Loucy (cell line): Measurements from ENCODE around the gene CSRP1.

Experiments
- H2AFZ ChIP-seq: fragments of 200-600 bp; sonication (generic); 2 replicates; pipeline ENCODE4 v1.6.0; 2016; ENCODE audit warnings: antibody characterized with exemption, mild to moderate bottlenecking, low read length, moderate library complexity
- H3F3A ChIP-seq: fragments of 200-600 bp; 2 replicates; pipeline ENCODE4 v1.6.0; 2016; ENCODE audit warnings: antibody characterized with exemption, low read depth, mild to moderate bottlenecking
- H3K27me3 ChIP-seq: fragments of 200-600 bp; sonication (generic); 2 replicates; pipeline ENCODE4 v1.6.1; 2014; ENCODE audit warnings: low read length, mild to moderate bottlenecking; ENCODE audit not compliant: insufficient read depth, poor library complexity, severe bottlenecking
- H3K36me3 ChIP-seq: fragments of 200-600 bp; sonication (generic); 2 replicates; pipeline ENCODE4 v1.6.1; 2016; ENCODE audit warnings: low read length; ENCODE audit not compliant: insufficient read depth
- H3K4me1 ChIP-seq: fragments of 200-600 bp; sonication (generic); 2 replicates; pipeline ENCODE4 v1.5.1; 2014; ENCODE audit warnings: low read length, mild to moderate bottlenecking; ENCODE audit not compliant: insufficient read depth, poor library complexity, severe bottlenecking
- H3K4me2 ChIP-seq: fragments of 200-600 bp; sonication (generic); 2 replicates; pipeline ENCODE4 v1.6.0; 2014; ENCODE audit warnings: antibody characterized with exemption, low read length, low read depth, mild to moderate bottlenecking; ENCODE audit not compliant: poor library complexity, severe bottlenecking
- H3K4me3 ChIP-seq: fragments of 200-600 bp; sonication (generic); 2 replicates; pipeline ENCODE4 v1.5.1; 2014; ENCODE audit warnings: low read length, mild to moderate bottlenecking, mixed read lengths; ENCODE audit not compliant: poor library complexity, severe bottlenecking
- H3K79me2 ChIP-seq: fragments of 200-600 bp; sonication (generic); 2 replicates; pipeline ENCODE4 v1.6.1; 2014; ENCODE audit warnings: low read length; ENCODE audit not compliant: insufficient read depth
- H3K9ac ChIP-seq: fragments of 200-600 bp; sonication (generic); 2 replicates; pipeline ENCODE4 v1.6.0; 2014; ENCODE audit warnings: mild to moderate bottlenecking, low read depth, low read length, moderate library complexity; ENCODE audit not compliant: poor library complexity, severe bottlenecking
- H3K9me2 ChIP-seq: fragments of 200-600 bp; sonication (generic); replicated peaks from 2 replicates; pipeline ENCODE4 v1.6.1; 2016; ENCODE audit warnings: low read depth, low read length, mixed read lengths
- H3K9me3 ChIP-seq: fragments of 200-600 bp; sonication (generic); 2 replicates; pipeline ENCODE4 v1.6.1; 2014; ENCODE audit warnings: mild to moderate bottlenecking, antibody characterized with exemption, low read length, low read depth; ENCODE audit not compliant: insufficient read depth
- H4K20me1 ChIP-seq: fragments of 200-600 bp; sonication (generic); 2 replicates; pipeline ENCODE4 v1.6.0; 2014; ENCODE audit warnings: antibody characterized with exemption, low read length, mild to moderate bottlenecking; ENCODE audit not compliant: insufficient read depth, poor library complexity, severe bottlenecking
- CTCF ChIP-seq: fragments of 200-600 bp; sonication (generic); conservative IDR thresholded peaks from 2 replicates; pipeline ENCODE4 v1.5.1; 2014; ENCODE audit warnings: mild to moderate bottlenecking, antibody characterized with exemption, low read length
- EZH2phosphoT487 ChIP-seq: fragments of 200-600 bp; IDR thresholded peaks from 2 replicates; pipeline ENCODE4 v1.6.1; 2018; ENCODE audit warnings: antibody characterized with exemption, mild to moderate bottlenecking, moderate library complexity, borderline replicate concordance

The CSRP1 gene

GRCh38 chr1:201499191-201499590, 7.7 kb downstream of the CSRP1 start:
- no peak for TF ChIP-seq EZH2phosphoT487
- TF ChIP-seq CTCF: no peak
- Histone ChIP-seq H4K20me1 (no peaks in the 10 kb centered on the region), H3F3A (no peaks in the 10 kb centered on the region), H3K79me2 (peaks cover 50% of the 10 kb centered on the region), H2AFZ (no peak overlapping the region), H3K4me2 (no peak overlapping the region), H3K9me2 (no peaks in the 10 kb centered on the region), H3K4me3 (no peak overlapping the region), H3K36me3 (peaks cover 15% of the 10 kb centered on the region; the same call in 1 of the 2 replicates), H3K9ac (no peak overlapping the region), H3K9me3 (no peaks in the 10 kb centered on the region), H3K27me3 (no peaks in the 10 kb centered on the region), H3K4me1 (peaks cover 29% of the 10 kb centered on the region)

GRCh38 chr1:201498621-201499020, 8.3 kb downstream of the CSRP1 start:
- H4K20me1 ChIP-seq: no peaks in the 10 kb centered on the region
- TF ChIP-seq EZH2phosphoT487: no peak
- TF ChIP-seq CTCF: no peak
- no peak overlapping the region for H2AFZ ChIP-seq
- no peaks in the 10 kb centered on the region for H3K27me3 ChIP-seq
- H3K4me3 ChIP-seq: no peak overlapping the region
- H3K9me2 ChIP-seq: no peaks in the 10 kb centered on the region
- no peak overlapping the region for H3K9ac ChIP-seq
- no peaks in the 10 kb centered on the region for H3F3A ChIP-seq
- no peak overlapping the region for H3K4me2 ChIP-seq
- H3K9me3 ChIP-seq: no peaks in the 10 kb centered on the region
- peaks cover 24% of the 10 kb centered on the region for H3K4me1 ChIP-seq
- peaks cover 20% of the 10 kb centered on the region; the same call in 1 of the 2 replicates for H3K36me3 ChIP-seq
- peaks cover 45% of the 10 kb centered on the region for H3K79me2 ChIP-seq

GRCh38 chr1:201497935-201498509, 8.9 kb downstream of the CSRP1 start:
- peaks cover 26% of the 10 kb centered on the region; the same call in 1 of the 2 replicates for H3K36me3 ChIP-seq
- H3K9me2 ChIP-seq: no peaks in the 10 kb centered on the region
- H3F3A ChIP-seq: no peaks in the 10 kb centered on the region
- peaks cover 18% of the 10 kb centered on the region for H3K4me1 ChIP-seq
- H3K9me3 ChIP-seq: no peaks in the 10 kb centered on the region
- H3K4me2 ChIP-seq: no peak overlapping the region
- H4K20me1 ChIP-seq: no peaks in the 10 kb centered on the region
- no peak overlapping the region for H3K9ac ChIP-seq
- H2AFZ ChIP-seq: no peak overlapping the region
- H3K79me2 ChIP-seq: peaks cover 39% of the 10 kb centered on the region
- no peak for TF ChIP-seq EZH2phosphoT487
- TF ChIP-seq CTCF: no peak
- H3K27me3 ChIP-seq: no peaks in the 10 kb centered on the region
- no peak overlapping the region for H3K4me3 ChIP-seq
